ENCODE results near the gene CCR8. TPM values are rescaled to one million over a fixed set of nuclear protein-coding genes. Genes with fewer than 3 reads are reported as not detected.
"Not testable (repeated sequence)": the region's sequence is repeated elsewhere in the genome, so short reads cannot be mapped to it uniquely, and the experiment has no call there.

Gene CCR8
- total RNA-seq, 4 donors from 2014 or later = not detected

DNA sequence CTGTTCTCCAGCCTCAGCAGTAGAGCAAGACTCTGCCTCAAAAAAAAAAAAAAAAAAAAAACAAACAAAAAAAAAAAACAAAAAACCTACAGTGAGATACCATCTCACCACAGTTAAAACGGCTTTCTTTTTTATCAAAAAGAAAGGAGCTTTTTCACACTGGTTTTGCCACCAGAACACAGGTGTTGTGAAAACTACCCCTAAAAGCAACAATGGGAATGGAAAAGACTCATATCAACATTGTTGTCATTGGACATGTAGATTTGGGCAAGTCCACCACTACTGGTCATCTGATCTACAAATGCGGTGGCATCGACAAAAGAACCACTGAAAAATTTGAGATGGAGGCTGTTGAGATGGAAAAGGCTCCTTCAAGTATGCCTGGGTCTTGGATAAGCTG lies 28.8 kb downstream of the CCR8 start:
- DNase-seq (ENCODE audit: low spot score in 2 of 2) = no peak
- intact Hi-C loops (cut with DNase I; ENCODE audit: low total_unique reads) = no loop called here
- WGBS, 2 donors = 72 to 74% methylated on average over 3 of the region's 3 CpGs
- H3K4me3 ChIP-seq (ENCODE audit: low read depth, poor library complexity, severe bottlenecking) = no peak overlapping the region
- TF ChIP-seq POLR2A (IDR thresholded peaks at IDR 0.05) = no peak

- H3K4me3 ChIP-seq (ENCODE audit: low read depth, poor library complexity, severe bottlenecking) = no peak overlapping the region
- intact Hi-C loops (cut with DNase I; ENCODE audit: low total_unique reads) = no loop called here
- DNase-seq (ENCODE audit: low spot score in 2 of 2) = no peak
- 67 to 84% methylated on average over 8 of the region's 8 CpGs for WGBS, 2 donors
- TF ChIP-seq POLR2A (IDR thresholded peaks at IDR 0.05) (no peak), CTCF (IDR thresholded peaks at IDR 0.05) (no peak)
These were observed 31.9 kb downstream of the CCR8 start for GRCh38 chr3:39361252-39361927.

DNA sequence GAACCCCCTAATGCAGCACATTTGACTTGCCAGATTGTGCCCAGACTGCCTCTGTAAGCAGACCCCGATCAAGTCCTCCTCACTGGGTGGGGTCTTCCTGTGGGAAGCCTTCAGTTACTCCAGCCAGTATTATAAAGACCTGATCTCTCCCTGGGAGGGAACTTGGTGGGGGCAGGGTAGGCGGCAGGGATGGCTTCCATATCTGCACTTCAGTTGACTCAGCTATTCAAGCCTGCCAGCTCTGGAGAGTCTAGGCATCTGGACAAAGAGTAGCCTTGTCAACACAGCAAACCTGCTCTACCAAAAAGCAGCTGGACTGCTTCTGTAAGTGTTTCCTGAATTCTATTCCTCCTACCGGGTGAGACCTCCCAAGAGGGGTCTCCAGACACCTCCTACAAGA lies 32.7 kb downstream of the CCR8 start:
- H3K4me3 ChIP-seq (ENCODE audit: low read depth, poor library complexity, severe bottlenecking) = no peak overlapping the region
- 51 to 57% methylated on average over 3 of the region's 3 CpGs for WGBS, 2 donors
- intact Hi-C loops (cut with DNase I; ENCODE audit: low total_unique reads) = no loop called here
- no peak for TF ChIP-seq POLR2A (IDR thresholded peaks at IDR 0.05)
- no peak for TF ChIP-seq CTCF (IDR thresholded peaks at IDR 0.05)
- no peak for DNase-seq (ENCODE audit: low spot score in 2 of 2)

DNA sequence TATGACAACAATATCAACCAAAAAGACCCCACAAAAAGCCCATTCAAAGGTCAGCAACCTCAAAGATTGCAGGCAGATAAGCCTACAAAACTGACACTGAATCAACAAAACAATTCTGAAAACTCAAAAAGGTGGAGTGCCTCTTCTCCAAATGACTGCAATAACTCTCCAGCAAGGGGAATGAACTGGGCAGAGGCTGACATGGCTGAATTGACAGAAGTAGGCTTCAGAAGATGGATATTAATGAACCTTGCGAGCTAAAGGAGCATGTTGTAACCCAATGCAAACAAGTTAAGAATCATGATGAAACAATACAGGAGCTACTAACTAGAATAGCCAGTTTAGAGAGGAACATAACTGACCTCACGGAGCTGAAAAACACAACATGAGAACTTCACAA lies 33.3 kb downstream of the CCR8 start:
- 83 to 91% methylated on average over 2 of the region's 2 CpGs for WGBS, 2 donors
- no peak for DNase-seq (ENCODE audit: low spot score in 2 of 2)
- no peak overlapping the region for H3K4me3 ChIP-seq (ENCODE audit: low read depth, poor library complexity, severe bottlenecking)
- intact Hi-C loops (cut with DNase I; ENCODE audit: low total_unique reads) = no loop called here
- TF ChIP-seq POLR2A (IDR thresholded peaks at IDR 0.05) = no peak
- no peak for TF ChIP-seq CTCF (IDR thresholded peaks at IDR 0.05)

- DNase-seq (ENCODE audit: low spot score in 2 of 2); H3K4me3 ChIP-seq (ENCODE audit: low read depth, poor library complexity, severe bottlenecking); intact Hi-C loops (cut with DNase I; ENCODE audit: low total_unique reads): not testable (repeated sequence)
- WGBS, 2 donors = 87 to 88% methylated on average over 4 of the region's 4 CpGs
These were observed 40.9 kb downstream of the CCR8 start for GRCh38 chr3:39370450-39370849.

DNA sequence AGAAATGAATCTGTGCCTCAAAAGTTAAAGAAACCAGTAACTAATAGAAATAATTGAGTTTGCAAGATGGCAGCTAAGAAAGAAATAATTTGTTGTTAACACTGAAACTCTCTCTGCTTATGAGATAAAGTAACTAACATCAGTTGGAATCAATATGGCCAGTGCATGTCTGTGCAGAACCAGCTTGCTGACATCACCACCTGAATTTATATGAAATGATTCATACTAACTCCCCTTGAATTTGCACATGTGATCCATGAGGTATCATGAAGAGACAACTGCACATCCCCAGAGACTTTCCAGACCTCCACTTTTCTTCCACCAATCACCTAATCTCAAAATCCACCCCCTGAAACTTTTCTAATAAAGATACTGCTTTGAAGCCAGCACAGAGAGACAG lies 43.3 kb downstream of the CCR8 start:
- no peak for DNase-seq (ENCODE audit: low spot score in 2 of 2)
- intact Hi-C loops (cut with DNase I; ENCODE audit: low total_unique reads) = no loop called here
- H3K4me3 ChIP-seq (ENCODE audit: low read depth, poor library complexity, severe bottlenecking) = no peak overlapping the region
- TF ChIP-seq POLR2A (IDR thresholded peaks at IDR 0.05) = no peak
- TF ChIP-seq CTCF (IDR thresholded peaks at IDR 0.05) = no peak

- TF ChIP-seq CTCF (IDR thresholded peaks at IDR 0.05) = no peak
- TF ChIP-seq POLR2A (IDR thresholded peaks at IDR 0.05) = no peak
- intact Hi-C loops (cut with DNase I; ENCODE audit: low total_unique reads) = no loop called here
- WGBS, 2 donors = 57 to 70% methylated on average over 5 of the region's 5 CpGs
These were observed 47.6 kb downstream of the CCR8 start for GRCh38 chr3:39376959-39377634.

More at GRCh38 chr3:39376959-39377634, 47.6 kb downstream of the CCR8 start:
- DNase-seq (ENCODE audit: low spot score in 2 of 2) = no peak
- H3K4me3 ChIP-seq (ENCODE audit: low read depth, poor library complexity, severe bottlenecking) = no peak overlapping the region
